Keratinocyte (primary cell): ENCODE results near the gene FIP1L1. TPM values are rescaled to one million over a fixed set of nuclear protein-coding genes. Genes with fewer than 3 reads are reported as not detected.
A peak's percentile ranks its signal among the peaks of the same experiment; 100 is the strongest.

Experiments used
- DNase-seq: peaks from one replicate; pipeline ENCODE4 v3.0.0-alpha.2; 2011; ENCODE audit warnings: low read depth, missing footprints, low spot score
- FAIRE-seq: peaks from 2 replicates; lab custom pipeline; 2011; peaks lifted over from hg19 to GRCh38; lab: Jason Lieb, UNC
- H2AFZ ChIP-seq: 2 replicates; pipeline ENCODE4 v1.6.0; 2012; ENCODE audit warnings: low read length, control low read depth, inconsistent platforms; ENCODE audit not compliant: control insufficient read depth
- H3K27ac ChIP-seq: 2 replicates; pipeline ENCODE4 v1.5.1; 2011; ENCODE audit warnings: low read length; ENCODE audit not compliant: control insufficient read depth, insufficient read depth
- H3K27me3 ChIP-seq: 3 replicates; pipeline ENCODE4 v1.6.0; 2011; ENCODE audit warnings: low read length; ENCODE audit not compliant: control insufficient read depth, insufficient read depth; ENCODE audit errors: extremely low read depth
- H3K36me3 ChIP-seq, 2 experiments: 2 replicates in 1 of 2; 3 replicates in 1 of 2; pipeline ENCODE4 v1.5.1; 2011; ENCODE audit warnings: low read length in 2 of 2, mild to moderate bottlenecking in 1 of 2; ENCODE audit not compliant: control insufficient read depth in 2 of 2, insufficient read depth in 2 of 2; ENCODE audit errors: extremely low read depth in 1 of 2
- H3K4me1 ChIP-seq: 3 replicates; pipeline ENCODE4 v1.5.1; 2011; ENCODE audit warnings: low read length; ENCODE audit not compliant: control insufficient read depth, insufficient read depth; ENCODE audit errors: extremely low read depth
- H3K4me2 ChIP-seq: 3 replicates; pipeline ENCODE4 v1.6.0; 2011; ENCODE audit warnings: low read depth, low read length; ENCODE audit not compliant: control insufficient read depth, insufficient read depth; ENCODE audit errors: extremely low read depth
- H3K4me3 ChIP-seq, 3 experiments: fragments of 200-600 bp in 1 of 3; sonication (generic) in 1 of 3; 2 replicates in 2 of 3; 3 replicates in 1 of 3; pipeline ENCODE4 v1.5.1; 2011 to 2016; ENCODE audit warnings: low read length in 3 of 3, mild to moderate bottlenecking in 3 of 3, control low read depth in 2 of 3, inconsistent platforms in 1 of 3, low read depth in 1 of 3, mixed read lengths in 1 of 3, mixed run types in 1 of 3, moderate library complexity in 1 of 3; ENCODE audit not compliant: control insufficient read depth in 2 of 3, insufficient read depth in 2 of 3; ENCODE audit errors: extremely low read depth in 1 of 3
- H3K79me2 ChIP-seq: 2 replicates; pipeline ENCODE4 v1.6.0; 2012; ENCODE audit warnings: low read length; ENCODE audit not compliant: control insufficient read depth, insufficient read depth
- H3K9ac ChIP-seq: 3 replicates; pipeline ENCODE4 v1.6.0; 2011; ENCODE audit warnings: low read length; ENCODE audit not compliant: control insufficient read depth, insufficient read depth; ENCODE audit errors: extremely low read depth
- H3K9me1 ChIP-seq: 3 replicates; pipeline ENCODE4 v1.6.0; 2011; ENCODE audit warnings: low read length; ENCODE audit not compliant: control insufficient read depth, insufficient read depth; ENCODE audit errors: extremely low read depth
- H3K9me3 ChIP-seq: 2 replicates; pipeline ENCODE4 v1.5.1; 2012; ENCODE audit warnings: low read depth, low read length; ENCODE audit not compliant: control insufficient read depth
- H4K20me1 ChIP-seq: 3 replicates; pipeline ENCODE4 v1.6.0; 2011; ENCODE audit warnings: low read length; ENCODE audit not compliant: control insufficient read depth, insufficient read depth; ENCODE audit errors: extremely low read depth
- CTCF ChIP-seq, 3 experiments: IDR thresholded peaks in 1 of 3; conservative IDR thresholded peaks in 1 of 3; optimal IDR thresholded peaks in 1 of 3; 2 replicates in 2 of 3; 3 replicates in 1 of 3; pipeline versions ENCODE3 to v1.5.1; 2011; ENCODE audit warnings: low read length in 3 of 3, mild to moderate bottlenecking in 3 of 3, moderate library complexity in 2 of 3, control low read depth in 1 of 3, inconsistent platforms in 1 of 3; ENCODE audit not compliant: insufficient read depth in 2 of 3; ENCODE audit errors: extremely low read depth in 1 of 3
- EZH2 ChIP-seq: IDR thresholded peaks from one replicate; pipeline ENCODE4 v1.6.1; 2012; ENCODE audit warnings: inconsistent platforms, mild to moderate bottlenecking, low read length, moderate library complexity
- dilution Hi-C: fragments of 300-500 bp; cut with MboI; formaldehyde crosslinking; loops from one replicate; pipeline ENCODE4 v1.7.0; 2020; ENCODE audit warnings: low sequenced_read_pairs; ENCODE audit not compliant: extremely low pct_ligation_motif_present
- polyA plus RNA-seq, 5 experiments: library from polyadenylated mRNA; depleted of rRNA in 3 of 5; stranded (reverse) in 3 of 5; stranded (forward) in 1 of 5; unstranded in 1 of 5; fragments of >200 nt; gene quantifications; 1 replicate in 1 of 5; 2 replicates in 3 of 5; 3 replicates in 1 of 5; pipeline versions ENCODE4 v1.2.1 to v1.2.3, GENCODE V29; 2011 to 2012; ENCODE audit warnings: missing spikeins in 2 of 5, low read depth in 1 of 5, low replicate concordance in 1 of 5

FIP1L1 gene
- polyA plus RNA-seq, 1 donor (not counting 4 experiments of a cell fraction or from before 2014, with no cell fraction given), result 36.7 TPM

DNA sequence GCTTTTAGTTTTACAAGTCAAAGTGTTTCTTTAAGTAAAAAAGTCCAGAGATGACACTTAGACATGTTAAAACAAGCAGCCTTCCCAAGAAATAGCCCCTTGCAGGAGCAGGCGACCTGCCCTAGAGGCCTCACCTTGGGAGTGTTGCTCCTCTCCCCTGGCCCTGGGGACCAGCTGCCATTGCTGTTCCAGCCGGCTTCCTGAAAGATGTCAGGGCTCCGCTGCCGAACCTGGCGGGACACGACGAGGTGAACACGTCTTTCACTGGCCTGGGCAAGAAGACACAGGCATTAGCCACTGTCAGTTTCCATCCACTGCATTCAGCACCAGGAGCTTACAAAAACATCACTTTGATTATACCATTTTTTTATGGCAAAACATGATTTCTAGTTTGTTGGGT lies 104.1 kb downstream of the FIP1L1 start:
- Histone ChIP-seq H3K9me3 (no peaks in the 10 kb centered on the region), H3K4me1 (peaks cover 33% of the 10 kb centered on the region), H3K36me3 (no peaks in the 10 kb centered on the region), H2AFZ (no peak overlapping the region), H3K79me2 (no peaks in the 10 kb centered on the region), H3K4me3 (no peak overlapping the region), H4K20me1 (no peaks in the 10 kb centered on the region), H3K27ac (no peak overlapping the region), H3K9ac (no peak overlapping the region), H3K27me3 (peaks cover 7% of the 10 kb centered on the region), H3K4me2 (no peak overlapping the region), H3K9me1 (no peaks in the 10 kb centered on the region)
- DNase-seq, result no peak
- no peak for FAIRE-seq
- no peak for TF ChIP-seq CTCF (optimal IDR thresholded peaks at IDR 0.05 in 1 of 3, IDR thresholded peaks at IDR 0.05 in 1 of 3, conservative IDR thresholded peaks at IDR 0.05 in 1 of 3; ENCODE audit: extremely low read depth in 1 of 3, insufficient read depth in 2 of 3, low read length in 3 of 3)
- dilution Hi-C loops, result no loop called here

DNA sequence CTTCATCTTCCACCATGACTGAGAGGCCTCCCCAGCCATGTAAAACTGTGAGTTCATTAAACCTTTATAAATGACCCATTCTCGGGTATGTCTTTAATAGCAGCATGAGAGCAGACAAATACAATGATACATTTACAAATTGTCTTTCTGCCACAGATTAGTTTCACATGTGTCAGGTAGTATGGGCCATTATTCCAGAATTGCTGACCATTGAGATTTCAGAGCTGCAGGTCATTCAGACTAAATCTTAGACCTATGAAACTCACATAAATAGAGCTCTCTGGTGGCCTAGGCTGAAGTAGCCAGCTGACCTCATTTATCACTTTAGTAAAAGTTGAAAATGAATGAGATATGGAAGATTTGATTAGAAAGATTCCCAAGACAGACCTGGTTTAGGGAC lies 105.8 kb downstream of the FIP1L1 start:
- H4K20me1 ChIP-seq, result no peaks in the 10 kb centered on the region
- no peaks in the 10 kb centered on the region for H3K36me3 ChIP-seq
- no peak overlapping the region for H3K4me2 ChIP-seq
- H3K9me1 ChIP-seq, result no peaks in the 10 kb centered on the region
- dilution Hi-C loops, result no loop called here
- H3K27me3 ChIP-seq, result peaks cover 7% of the 10 kb centered on the region
- FAIRE-seq (peak; percentile 9), DNase-seq (no peak)
- H3K4me3 ChIP-seq, result no peak overlapping the region
- H3K9ac ChIP-seq, result no peak overlapping the region
- no peaks in the 10 kb centered on the region for H3K79me2 ChIP-seq
- no peak overlapping the region for H3K27ac ChIP-seq
- H2AFZ ChIP-seq, result no peak overlapping the region
- TF ChIP-seq CTCF (optimal IDR thresholded peaks at IDR 0.05 in 1 of 3, IDR thresholded peaks at IDR 0.05 in 1 of 3, conservative IDR thresholded peaks at IDR 0.05 in 1 of 3; ENCODE audit: extremely low read depth in 1 of 3, insufficient read depth in 2 of 3, low read length in 3 of 3) (no peak), EZH2 (no peak)
- no peaks in the 10 kb centered on the region for H3K9me3 ChIP-seq
- H3K4me1 ChIP-seq, result peaks cover 17% of the 10 kb centered on the region
